ENCODE measurements around the gene EPHB3.

EPHB3 gene

DNA sequence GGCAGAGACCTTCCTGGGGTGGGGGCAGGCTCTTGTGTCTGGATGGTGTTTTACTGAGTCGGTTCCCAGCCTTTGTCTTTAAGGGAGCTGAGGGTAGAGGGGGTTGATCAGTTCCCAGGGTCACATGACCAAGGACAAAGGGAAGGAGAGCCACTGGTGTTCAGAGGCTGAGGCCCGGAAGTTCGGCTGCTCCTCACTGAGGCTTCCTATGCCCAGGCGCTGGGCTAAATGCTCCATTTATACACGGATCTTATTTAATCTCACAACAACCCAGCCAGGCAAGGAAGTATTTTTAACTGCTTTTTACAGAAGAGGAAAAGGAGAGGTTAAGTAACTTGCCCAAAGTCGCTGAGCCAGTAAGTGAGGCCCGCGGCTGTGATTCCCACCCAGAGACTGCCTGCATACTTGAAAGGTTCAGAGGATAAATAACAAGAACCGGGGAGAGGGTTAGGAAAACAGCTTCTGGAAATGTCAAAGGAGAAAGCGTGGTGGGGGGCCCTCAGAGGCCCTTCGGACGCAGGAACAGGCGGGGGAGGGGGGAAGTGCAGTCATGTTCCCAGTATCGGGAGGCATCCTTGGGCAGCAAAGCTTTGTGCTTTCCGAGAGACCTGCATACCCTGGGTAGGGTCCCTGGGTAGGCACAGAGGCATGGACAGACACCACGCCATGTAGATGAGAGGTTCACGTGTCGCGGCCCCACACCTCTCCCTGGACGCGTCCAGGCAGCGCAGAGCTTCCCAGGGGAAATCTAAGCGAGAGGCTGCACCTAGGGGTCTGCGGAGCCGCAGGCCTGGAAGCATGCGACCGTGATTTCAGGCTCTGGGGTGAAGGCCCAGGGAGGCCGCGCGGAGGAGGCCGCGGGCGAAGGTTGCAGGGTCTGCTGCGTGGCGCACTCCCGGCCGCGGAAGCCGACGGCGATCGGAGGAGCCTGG is 21.3 kb downstream of the EPHB3 start:
- DNase-seq: no peak

GRCh38 chr3:184583578-184584451 is 22.2 kb downstream of the EPHB3 start:
- DNase-seq: no peak

DNA sequence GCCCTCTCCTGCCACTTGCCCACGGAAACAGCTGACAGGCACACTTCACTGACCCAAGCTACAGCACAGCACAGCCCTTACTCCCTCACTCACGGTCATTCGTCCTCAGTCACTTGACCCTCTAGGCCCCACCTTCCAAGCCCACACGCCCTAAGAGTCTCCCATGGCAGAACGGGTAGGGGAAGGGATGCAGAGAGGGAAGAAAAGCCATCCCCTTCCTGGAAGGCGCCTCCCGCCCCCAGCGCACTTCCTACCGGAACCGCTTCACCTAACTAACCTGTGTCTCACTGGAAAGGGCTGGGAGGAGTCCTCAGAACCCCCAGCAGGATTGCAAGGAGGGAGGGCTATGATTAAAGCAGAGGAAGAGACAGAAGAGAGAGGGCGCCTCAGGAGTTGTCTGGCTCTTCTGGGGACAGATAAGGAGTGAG is 22.9 kb downstream of the EPHB3 start:
- DNase-seq: no peak

GRCh38 chr3:184585545-184585944 is 24.0 kb downstream of the EPHB3 start:
- no peak for DNase-seq

- no peak for DNase-seq
Observed at GRCh38 chr3:184586851-184587250, 25.3 kb downstream of the EPHB3 start.

GRCh38 chr3:184588776-184589175 is 27.2 kb downstream of the EPHB3 start:
- no peak for DNase-seq

- no peak for DNase-seq
Observed at GRCh38 chr3:184590795-184591194, 29.2 kb downstream of the EPHB3 start.

GRCh38 chr3:184591789-184592188 is 30.2 kb downstream of the EPHB3 start:
- no peak for DNase-seq

GRCh38 chr3:184592371-184593219 is 31.0 kb downstream of the EPHB3 start:
- DNase-seq: no peak

GRCh38 chr3:184593220-184593927 is 31.8 kb downstream of the EPHB3 start:
- no peak for DNase-seq

DNA sequence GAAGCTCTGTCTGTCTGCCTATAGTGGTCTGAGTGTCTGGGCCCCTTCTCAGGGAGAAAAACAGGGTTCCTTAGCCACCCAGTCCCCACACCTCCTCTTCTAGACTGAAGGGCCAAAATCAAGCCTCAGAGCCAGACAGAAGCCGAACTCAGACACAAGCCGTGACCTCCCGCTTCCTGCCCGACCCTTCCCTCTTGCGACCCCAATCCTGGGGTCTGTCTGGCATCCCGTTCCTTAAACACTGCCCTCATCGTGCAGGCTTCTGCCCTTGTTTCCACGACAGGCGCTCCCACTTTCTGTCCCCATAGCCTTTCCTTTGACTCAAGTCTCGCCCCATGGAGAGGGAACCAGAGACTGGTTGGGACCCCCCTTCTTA is 32.3 kb downstream of the EPHB3 start:
- no peak for DNase-seq

DNA sequence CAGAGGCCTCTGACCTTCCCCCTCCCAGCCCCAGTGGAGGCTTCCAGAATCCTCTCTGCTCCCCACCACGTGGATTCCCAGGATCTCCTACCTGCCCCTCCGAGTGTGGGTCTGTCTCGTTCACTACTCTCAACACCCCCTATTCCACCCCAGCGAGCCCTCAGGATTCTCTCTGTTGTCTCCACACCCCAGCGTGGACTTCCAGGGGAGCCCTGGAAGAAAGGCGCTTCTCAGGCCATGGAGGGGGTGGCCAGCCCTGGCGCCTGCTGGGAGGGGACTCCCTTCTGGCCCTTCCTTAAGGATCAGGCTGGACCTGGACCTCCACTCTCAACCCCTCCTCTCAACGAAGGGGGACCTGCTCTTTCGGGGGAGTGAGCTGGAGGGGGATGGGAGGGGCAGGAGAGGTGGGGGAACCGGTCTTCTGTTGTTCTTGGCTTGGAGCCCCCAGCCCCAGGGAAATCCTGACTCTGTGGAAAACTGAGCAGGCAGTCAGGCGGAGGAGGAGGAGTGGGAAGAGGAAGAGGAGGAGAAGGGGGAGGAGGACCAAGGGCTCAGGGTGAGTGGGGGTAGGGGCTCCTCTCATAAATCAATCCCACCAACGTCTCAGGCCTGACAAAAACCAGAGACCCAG is 32.9 kb downstream of the EPHB3 start:
- no peak for DNase-seq

- no peak for DNase-seq
Observed at GRCh38 chr3:184595726-184596125, 34.1 kb downstream of the EPHB3 start.

- DNase-seq: no peak
Observed at GRCh38 chr3:184596233-184596632, 34.6 kb downstream of the EPHB3 start.

DNA sequence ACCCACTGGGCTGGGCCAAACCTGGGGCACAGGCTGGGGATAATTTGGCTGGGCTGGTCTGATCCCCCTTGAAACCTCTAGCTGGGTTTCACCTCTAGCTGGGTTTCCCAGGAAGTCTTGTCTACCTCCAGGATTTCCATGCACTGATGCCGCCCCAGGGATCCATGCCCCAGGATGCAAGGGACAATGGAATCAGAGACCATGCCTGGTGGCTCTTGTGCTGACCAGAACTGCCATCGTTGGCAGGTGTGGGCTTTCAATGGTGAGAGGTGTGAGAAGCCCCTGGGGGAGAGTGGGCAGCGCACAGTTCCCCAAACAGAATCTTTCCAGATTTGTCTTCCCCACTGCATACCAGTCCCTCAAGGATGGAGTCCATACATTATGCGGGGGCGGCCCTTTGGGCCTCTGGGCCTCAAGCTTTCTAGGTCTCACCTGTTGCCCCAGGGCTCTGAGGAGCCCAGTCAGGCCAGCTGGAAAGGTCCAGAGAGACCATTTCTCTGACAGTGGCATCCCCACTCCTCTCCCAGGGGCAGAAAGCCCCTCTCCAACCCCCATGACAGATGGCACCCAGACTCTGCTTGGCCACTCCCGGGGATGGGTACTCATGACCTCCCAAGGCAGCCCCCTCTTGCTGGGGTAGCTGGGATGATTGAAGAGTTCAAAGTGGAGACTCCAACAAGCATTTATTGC is 35.4 kb downstream of the EPHB3 start:
- no peak for DNase-seq

- no peak for DNase-seq
Observed at GRCh38 chr3:184597829-184598573, 36.4 kb downstream of the EPHB3 start.

DNA sequence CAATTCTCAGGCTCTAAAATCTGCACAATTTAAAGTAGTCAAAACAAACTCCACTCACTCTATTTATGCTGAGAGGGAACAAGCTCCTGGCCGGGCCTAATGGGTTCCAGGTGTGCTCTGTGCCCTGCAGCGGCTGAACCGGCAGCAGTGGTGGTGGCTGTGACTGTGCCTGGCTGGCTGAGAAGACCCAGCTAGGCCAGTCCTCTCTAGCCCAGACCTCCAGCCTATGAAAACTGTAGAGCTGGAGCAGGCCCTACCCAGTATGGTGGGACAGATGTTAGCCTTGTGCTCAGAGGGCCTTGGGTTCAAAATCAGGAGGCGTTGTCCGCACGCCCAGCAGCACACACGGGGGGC is 37.0 kb downstream of the EPHB3 start:
- no peak for DNase-seq

DNA sequence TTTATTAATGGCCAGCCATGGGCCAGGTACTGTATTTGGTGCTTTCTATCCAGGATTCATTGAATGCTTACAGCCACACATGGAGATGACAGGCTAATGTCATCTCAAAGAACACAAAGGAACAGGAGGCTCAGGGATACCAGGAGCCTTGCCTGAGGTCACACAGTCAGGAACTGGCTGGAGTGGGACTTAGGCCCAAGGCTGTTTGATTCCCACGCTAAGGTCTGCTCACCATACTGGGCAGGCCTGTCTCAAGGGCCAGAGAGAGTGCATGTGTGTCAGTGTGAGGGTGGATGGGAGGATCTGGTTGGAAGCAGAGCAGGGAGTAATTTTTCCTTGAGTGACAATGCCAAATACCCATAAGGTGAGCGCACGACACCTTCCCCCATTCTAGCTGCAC is 37.6 kb downstream of the EPHB3 start:
- no peak for DNase-seq

DNA sequence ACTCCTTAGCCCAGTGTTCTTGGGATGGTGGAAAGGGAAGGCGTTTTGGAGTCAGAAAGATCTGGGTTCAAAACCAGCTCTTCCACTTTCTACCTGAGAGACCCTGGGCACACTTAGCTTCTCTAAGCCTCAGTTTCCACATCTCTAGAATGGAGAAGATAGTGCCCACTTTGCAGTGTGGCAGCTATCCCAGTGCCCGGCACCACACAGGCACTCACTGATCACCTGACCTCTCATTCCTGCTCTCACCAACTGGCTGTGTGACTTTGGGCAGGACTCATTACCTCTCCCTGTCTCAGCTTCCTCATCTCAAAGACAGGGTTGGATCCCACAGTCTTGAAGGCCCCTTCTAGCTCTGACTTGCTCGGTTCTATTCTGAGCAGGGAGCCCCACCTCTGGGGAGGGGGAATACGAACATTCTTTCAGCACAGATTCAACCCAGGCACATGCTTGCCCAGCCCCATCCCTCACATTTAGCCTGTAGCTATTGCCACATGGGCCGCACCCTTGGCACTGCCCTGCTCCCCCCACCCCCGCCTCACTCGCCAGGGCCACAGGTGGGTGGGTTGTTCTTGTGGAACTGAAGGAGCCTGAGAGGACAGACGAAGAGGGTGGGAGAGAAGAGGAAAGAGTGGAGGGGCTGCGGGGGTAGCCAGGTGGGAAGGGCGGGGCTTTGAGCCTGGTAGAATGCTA is 39.2 kb downstream of the EPHB3 start:
- DNase-seq: no peak
